HG03025 (cell line): Measurements from ENCODE around the gene IDNK.
"Not testable (repeated sequence)": the region's sequence is repeated elsewhere in the genome, so short reads cannot be mapped to it uniquely, and the experiment has no call there.

Source experiments
- ATAC-seq: cut with Tn5 transposase; IDR thresholded peaks from one replicate; pipeline ENCODE4 v1.9.1; 2021; ENCODE audit warnings: mild to moderate bottlenecking, moderate library complexity; ENCODE audit not compliant: unreplicated experiment, low FRiP score

IDNK gene

GRCh38 chr9:83622939-83623678 is at the start of gene IDNK:
TSS of gene IDNK (plus strand) at chr9:83623143. CDS start at chr9:83623172, 29 bp downstream.
- ATAC-seq: peak; percentile 75

DNA sequence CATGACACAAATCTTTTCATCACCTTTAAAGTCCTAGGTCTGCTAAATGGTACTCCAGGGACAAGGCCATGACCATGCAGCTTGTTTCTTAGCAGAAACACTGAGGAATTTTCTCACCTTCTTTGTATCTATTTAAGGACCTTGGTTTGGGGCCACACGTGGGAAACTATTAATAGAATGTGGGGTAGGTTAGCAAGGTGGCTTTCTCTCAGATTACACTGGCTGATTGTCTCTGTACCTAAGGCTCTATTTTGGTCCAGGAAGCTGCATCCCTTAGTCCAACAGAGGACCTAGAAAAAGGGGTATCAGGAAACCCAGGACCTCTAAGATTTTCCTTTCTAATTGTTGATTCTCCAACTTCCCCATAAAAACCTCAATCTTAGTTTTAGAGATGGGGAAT is 48.5 kb upstream of the IDNK start:
- no peak for ATAC-seq

DNA sequence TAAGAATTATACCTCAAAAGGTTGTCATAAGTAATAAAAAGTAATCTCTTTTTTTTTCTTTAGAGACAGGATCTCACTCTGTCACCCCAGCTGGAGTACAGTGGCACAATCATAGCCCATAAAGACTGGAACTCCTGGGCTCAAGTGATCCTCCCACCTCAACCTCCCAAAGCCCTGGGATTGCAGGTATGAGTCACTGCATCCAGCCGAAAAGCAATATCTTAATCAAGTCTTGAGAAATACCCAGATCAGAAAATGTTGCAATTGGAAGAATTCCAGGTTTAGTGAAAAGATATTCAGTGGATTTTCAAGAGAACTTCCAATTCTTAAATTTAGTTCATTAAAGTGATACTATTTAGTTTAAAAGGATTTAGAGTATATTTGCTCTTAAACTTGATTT is 40.9 kb upstream of the IDNK start:
- ATAC-seq: no peak

- ATAC-seq: no peak
These were observed 39.6 kb upstream of the IDNK start for GRCh38 chr9:83583151-83584014.

DNA sequence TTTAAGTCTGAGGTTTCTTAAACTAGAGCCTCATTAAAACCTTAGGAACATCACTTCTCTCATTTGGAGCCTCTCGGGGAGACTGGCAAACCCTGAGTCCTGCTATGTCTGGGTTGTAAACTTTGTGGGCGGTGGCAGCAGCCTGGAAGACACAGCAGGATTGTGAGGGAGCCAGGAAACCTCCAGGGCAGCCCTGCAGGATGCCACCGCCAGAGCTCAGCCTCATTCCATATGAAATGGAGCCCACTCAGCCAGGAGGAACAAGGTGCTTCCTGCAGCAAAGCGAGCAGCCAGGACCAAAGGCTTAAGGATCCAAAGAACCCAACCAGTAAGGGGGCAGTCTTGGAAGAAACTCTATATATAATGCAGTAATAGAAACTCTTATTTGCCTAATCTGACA is 37.9 kb upstream of the IDNK start:
- no peak for ATAC-seq

DNA sequence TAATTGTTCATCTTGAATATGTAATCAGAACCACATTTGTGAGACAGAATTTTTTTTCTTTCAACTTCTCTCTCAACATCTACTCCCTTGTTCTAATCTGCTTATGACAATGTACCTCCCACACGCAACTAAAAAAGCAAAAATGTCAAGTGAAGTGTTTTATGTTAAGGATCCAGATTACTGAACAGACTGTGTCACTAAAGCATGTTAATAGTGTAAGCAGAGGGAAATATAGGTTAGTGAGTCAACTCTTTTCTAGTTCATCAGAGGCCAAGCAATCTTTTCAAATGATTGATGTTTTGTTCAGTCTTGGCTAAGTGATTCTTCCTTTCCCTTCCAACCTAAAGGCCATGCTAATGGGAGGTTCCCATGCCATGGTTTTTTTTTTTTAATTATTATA is 34.7 kb upstream of the IDNK start:
- no peak for ATAC-seq

- ATAC-seq: no peak
These were observed 25.9 kb upstream of the IDNK start for GRCh38 chr9:83596899-83597504.

DNA sequence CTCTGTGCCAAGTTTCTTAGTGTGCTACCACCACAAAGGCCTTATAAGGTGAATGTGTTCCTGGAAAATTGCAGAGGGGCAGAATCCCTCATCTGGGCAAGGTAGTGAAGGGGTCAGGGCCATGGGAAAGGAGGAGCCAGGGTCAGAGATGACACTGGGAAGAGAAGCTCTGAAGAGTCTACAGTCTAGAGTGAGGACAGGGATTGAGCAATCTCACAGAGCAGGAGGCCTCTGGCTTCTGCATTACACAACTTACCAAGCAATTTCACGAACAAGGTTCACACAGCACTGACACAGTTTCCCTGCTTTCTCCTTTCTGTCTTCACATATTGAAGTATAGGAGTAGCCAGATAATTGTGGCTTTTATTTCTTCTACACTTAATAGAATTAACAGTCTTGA is 24.5 kb upstream of the IDNK start:
- ATAC-seq: no peak

DNA sequence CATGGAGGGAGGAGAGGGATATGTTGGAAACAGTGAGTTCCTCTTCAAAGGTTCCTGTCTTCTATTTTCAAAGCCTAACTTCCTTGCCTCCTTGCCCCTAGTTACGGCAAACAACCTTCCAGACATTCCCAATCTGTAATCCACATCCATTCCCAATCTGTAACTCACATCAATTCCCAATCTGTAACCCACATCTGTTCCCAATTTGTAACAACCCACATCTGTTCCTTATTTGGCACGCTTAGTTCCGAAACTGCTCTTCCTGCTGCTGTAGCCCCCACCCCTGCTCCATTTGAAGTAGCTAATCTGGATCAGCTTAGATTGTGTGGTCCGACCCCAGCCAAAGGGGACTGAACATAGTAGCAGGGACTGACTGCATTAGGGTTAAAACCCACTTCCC is 23.9 kb upstream of the IDNK start:
- no peak for ATAC-seq

DNA sequence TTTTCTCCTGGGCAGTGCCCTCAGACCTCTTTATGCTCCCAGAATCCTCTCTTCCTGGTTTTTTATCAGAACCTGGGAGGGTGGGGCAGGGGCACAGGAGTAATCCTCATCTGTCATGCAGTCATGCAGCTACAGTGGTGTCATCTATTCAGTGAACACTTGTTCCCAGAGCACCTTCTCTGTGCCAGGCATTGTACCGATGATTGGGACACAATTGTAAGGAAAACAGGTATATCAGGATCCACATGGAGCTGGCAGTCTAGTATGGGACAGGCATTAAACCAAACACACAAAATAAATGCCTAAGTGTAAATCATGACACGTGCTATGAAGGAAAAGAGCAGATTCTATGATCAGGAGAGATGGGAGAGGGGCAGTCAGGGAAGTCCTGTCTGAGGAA is 21.5 kb upstream of the IDNK start:
- no peak for ATAC-seq

GRCh38 chr9:83607620-83608019 is 15.3 kb upstream of the IDNK start:
- ATAC-seq: not testable (repeated sequence)

DNA sequence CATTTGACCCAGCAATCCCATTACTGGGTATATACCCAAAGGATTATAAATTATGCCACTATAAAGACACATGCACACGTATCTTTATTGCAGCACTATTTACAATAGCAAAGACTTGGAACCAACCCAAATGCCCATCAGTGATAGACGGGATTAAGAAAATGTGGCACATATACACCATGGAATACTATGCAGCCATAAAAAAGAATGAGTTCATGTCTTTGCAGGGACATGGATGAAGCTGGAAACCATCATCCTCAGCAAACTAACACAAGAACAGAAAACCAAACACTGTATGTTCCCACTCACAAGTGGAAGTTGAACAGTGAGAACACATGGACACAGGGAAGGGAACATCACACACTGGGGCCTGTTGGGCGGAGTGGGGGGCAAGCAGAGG is 9.6 kb upstream of the IDNK start:
- not testable (repeated sequence) for ATAC-seq

GRCh38 chr9:83617299-83617698 is 5.6 kb upstream of the IDNK start:
- no peak for ATAC-seq

DNA sequence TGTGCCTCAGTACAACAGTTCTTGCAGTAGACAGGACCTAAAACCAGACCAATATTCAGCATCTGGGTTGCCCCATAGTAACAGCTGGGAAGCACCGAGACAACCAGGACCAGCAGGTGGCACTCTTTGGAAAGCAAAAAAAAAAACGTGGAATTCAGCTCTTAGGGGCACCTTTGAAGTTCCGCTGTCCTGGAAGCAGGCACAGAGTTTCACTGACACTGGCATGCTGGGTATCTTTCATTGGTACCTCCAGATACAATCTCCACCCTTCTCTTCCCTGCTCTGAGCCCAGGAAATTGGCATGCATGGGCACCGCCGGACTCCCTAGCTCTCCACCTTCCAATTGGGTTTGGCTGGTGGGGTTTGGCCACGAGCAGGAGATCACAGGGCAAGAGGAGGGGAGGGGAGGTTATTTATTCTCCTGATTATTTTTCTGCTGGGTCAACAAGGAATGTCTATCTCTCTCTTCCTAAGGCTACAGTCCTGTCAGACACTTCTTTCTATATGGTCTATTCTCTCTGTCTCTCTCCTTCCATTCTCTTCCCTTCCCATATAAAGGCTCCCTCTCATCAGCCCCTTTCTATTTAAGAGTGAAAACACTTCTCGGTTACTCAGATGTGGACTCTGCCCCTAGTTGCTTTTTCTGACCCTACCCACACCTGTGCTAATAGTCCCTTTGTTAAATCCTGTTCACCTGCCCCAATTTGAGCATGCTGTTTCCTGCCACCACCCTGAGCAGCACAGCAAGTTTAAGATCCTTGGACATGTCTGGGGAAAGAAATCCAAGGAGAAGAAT is 1.9 kb upstream of the IDNK start:
- ATAC-seq: no peak

DNA sequence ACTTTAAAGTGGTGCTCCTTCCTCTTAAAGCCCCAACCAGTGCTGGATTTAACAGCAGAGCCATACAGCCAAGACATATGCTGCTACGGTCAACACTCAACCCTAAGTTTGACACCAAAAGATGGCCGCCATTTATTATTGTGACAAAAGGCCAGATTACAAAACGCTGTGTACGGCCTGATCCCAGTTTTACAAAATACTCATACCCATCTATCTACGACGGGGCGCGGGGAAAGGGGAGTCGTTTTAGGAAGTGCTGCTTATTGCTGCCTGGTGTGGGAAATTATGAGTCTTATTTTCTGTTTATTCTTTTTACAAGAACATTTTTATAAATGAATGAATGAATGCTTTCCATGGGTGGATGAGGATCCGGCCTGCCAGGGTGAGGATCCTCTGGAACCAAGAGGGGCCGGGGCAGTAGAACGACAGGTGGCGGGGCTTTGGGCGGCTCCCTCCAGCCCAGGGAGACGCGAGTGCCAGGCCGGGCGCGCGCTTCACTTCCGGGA is 457 bp upstream of the IDNK start:
- ATAC-seq: peak; percentile 44

DNA sequence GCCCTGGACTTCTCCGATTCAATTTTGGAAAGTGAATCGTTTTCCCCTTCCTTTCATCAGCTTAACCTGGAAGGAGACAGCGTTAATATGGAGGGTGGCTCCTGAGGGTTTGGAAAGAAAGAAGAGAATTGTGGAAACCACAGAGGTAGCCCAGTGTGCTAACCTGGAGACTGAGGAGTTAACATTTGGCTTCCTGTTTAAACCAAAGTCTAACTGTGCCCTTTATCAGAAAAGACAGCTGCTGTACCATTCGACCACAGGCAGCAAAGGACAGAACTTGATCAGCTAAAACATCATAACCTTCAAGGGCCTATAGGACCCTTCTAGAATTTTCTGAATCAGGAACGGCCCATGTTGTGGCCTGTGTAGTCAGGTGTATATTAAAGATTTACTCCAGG is 735 bp downstream of the IDNK start:
- ATAC-seq: peak; percentile 25

GRCh38 chr9:83625178-83625577 is 2.2 kb downstream of the IDNK start:
- ATAC-seq: no peak

DNA sequence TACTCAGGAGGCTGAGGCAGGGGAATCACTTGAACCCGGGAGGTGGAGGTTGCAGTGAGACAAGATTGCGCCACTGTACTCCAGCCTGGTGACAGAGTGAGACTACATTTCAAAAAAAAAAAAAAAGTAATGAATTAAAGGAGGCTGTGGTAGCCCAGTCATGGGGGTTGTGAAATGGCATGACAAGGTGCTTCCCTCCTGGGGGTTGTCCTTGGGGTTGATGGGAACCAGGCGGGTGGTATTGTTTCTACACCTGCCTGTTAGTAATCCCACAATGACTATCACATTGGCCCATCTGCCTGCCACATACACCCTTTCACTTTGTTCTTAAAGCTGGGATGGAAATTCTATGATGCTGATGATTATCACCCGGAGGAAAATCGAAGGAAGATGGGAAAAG is 5.6 kb downstream of the IDNK start:
- ATAC-seq: no peak

GRCh38 chr9:83629433-83630104 is 6.6 kb downstream of the IDNK start:
- no peak for ATAC-seq

GRCh38 chr9:83630938-83631457 is 8.1 kb downstream of the IDNK start:
- ATAC-seq: no peak
